Testis (tissue), 3 donors: ENCODE data around the gene AHDC1. TPM values are rescaled to one million over a fixed set of nuclear protein-coding genes. Genes with fewer than 3 reads are reported as not detected.
"Not testable (repeated sequence)": the region's sequence is repeated elsewhere in the genome, so short reads cannot be mapped to it uniquely, and the experiment has no call there.

ENCODE experiments used
- DNase-seq: peaks from one replicate; pipeline ENCODE4 v3.0.0-alpha.2; 2019
- H3K27ac ChIP-seq, 2 donors: fragments of 200-600 bp; sonication (generic); one replicate each; pipeline ENCODE4 v1.5.1; 2019
- H3K27me3 ChIP-seq: fragments of 200-600 bp; sonication (generic); one replicate; pipeline ENCODE4 v1.5.1; 2019
- H3K36me3 ChIP-seq: fragments of 200-600 bp; sonication (generic); one replicate; pipeline ENCODE4 v1.5.1; 2017; ENCODE audit warnings: low read depth; ENCODE audit errors: missing control alignments
- H3K4me1 ChIP-seq: fragments of 200-600 bp; sonication (generic); one replicate; pipeline ENCODE4 v1.5.1; 2019
- H3K4me3 ChIP-seq, 2 donors: fragments of 200-600 bp; sonication (generic); one replicate each; pipeline ENCODE4 v1.5.1; 2017 to 2019
- H3K9me3 ChIP-seq: fragments of 200-600 bp; sonication (generic); one replicate; pipeline ENCODE4 v1.5.1; 2017
- POLR2A ChIP-seq: fragments of 450-650 bp; IDR thresholded peaks from one replicate; pipeline ENCODE4 v1.6.1; 2017; ENCODE audit warnings: antibody characterized with exemption, mild to moderate bottlenecking, moderate library complexity
- WGBS, 2 donors: methylation state at CpG; one replicate each; pipeline ENCODE4 v1.1.5; 2018; 5-methylcytosine and 5-hydroxymethylcytosine counted together
- intact Hi-C: fragments of 100-400 bp; cut with DNase I; formaldehyde crosslinking; loops from one replicate; pipeline ENCODE4 v1.15.1; 2023; ENCODE audit warnings: low total_unique reads
- polyA plus RNA-seq: library from polyadenylated mRNA; stranded (reverse); fragments of 350-450 nt; fragmentation: Illumina TruSeq; extraction: RNeasy Lipid Tissue Mini Kit (QIAGEN cat#74804); gene quantifications from one replicate; pipeline ENCODE4 v1.2.3, GENCODE V29; 2014; ENCODE audit warnings: low read depth, low replicate concordance; ENCODE audit not compliant: insufficient read depth
- total RNA-seq, 2 donors: library from RNA; depleted of rRNA; stranded (reverse); fragments of >200 nt; gene quantifications; one replicate each; pipeline ENCODE4 v1.2.3, GENCODE V29; 2016
- TF ChIP-seq, protein P1 (sequence below), 3 experiments: fragments of 450-650 bp in 2 of 3; fragments of 200-600 bp in 1 of 3; sonication (generic) in 1 of 3; IDR thresholded peaks; one replicate each; pipeline ENCODE4 v1.5.1; 2016 to 2019; ENCODE audit warnings: antibody characterized with exemption in 3 of 3, mild to moderate bottlenecking in 2 of 3, moderate library complexity in 1 of 3

AHDC1 gene
- total and polyA plus RNA-seq, 3 donors from 2014 or later: 32.5 to 86.8 (median 73.7) TPM

DNA sequence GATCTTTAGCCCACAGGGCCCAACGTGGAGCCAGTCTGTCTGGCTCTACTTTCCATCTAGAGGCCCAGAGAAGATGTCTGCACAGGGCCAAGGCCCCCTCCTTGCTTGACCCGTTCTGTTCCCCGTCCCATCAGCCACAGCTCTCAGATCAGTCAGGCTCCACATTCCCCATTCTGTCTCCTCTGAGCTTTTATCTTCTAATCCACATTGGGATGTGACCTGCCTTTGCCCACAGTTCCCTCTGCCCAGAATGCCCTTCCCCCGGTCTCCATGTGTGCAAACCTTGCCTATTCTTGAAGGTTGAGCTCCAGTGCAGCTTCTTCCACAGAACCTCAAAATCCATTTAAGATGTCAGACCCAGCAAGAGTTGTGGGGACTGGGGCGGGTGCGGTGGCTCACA lies 60.7 kb downstream of the AHDC1 start:
- Histone ChIP-seq H3K36me3 (no peaks in the 10 kb centered on the region), H3K27me3 (no peaks in the 10 kb centered on the region), H3K9me3 (no peaks in the 10 kb centered on the region), H3K27ac (peak overlapping the region; percentile 88 to 90), H3K4me3 (no peak overlapping the region), H3K4me1 (peaks cover 57% of the 10 kb centered on the region)
- WGBS, 2 donors: 71 to 73% methylated on average over 6 of the region's 6 CpGs
- intact Hi-C loops: no loop called here
- no peak for DNase-seq
- no peak for TF ChIP-seq POLR2A
- TF ChIP-seq, protein P1, sequence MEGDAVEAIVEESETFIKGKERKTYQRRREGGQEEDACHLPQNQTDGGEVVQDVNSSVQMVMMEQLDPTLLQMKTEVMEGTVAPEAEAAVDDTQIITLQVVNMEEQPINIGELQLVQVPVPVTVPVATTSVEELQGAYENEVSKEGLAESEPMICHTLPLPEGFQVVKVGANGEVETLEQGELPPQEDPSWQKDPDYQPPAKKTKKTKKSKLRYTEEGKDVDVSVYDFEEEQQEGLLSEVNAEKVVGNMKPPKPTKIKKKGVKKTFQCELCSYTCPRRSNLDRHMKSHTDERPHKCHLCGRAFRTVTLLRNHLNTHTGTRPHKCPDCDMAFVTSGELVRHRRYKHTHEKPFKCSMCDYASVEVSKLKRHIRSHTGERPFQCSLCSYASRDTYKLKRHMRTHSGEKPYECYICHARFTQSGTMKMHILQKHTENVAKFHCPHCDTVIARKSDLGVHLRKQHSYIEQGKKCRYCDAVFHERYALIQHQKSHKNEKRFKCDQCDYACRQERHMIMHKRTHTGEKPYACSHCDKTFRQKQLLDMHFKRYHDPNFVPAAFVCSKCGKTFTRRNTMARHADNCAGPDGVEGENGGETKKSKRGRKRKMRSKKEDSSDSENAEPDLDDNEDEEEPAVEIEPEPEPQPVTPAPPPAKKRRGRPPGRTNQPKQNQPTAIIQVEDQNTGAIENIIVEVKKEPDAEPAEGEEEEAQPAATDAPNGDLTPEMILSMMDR (IDR thresholded peaks at IDR 0.05): no peak

DNA sequence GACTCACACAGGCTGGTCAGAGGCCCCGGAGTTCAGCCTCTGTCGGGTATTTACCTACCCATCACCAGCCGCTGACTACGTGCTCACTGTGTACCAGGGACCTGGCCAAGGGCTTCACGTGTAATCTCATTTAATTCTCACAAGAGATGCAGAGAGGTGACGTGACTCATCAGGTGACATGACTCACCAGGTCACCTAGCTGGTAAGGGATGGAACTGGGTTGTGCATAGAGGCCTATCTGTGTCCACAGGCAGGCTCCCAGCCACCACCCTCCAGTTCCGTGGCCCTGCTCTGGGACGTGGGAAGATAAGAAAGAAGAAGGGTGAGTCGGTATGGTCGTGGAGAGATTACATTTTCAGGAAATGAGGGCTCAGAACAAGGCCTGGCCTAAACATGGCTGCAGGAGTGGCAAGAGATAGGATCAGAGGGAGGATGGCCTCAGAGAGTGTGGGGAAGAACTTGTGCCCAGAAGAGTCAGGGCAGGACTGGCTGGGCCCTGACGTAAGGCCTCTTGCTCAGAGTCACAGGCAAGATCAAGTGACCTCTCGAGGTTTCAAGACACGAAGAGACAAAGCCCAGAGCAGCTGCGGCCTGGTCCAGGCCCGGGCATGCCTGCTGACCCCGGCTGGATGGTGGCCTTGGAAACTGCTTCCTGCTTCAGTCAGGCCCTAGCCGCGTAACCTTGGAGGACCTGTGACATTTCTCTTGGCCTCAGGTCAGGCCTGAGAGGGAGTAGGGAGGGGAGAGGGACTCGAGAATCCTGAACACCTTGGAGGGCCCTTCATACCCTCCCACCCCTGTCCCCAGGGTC lies 61.3 kb downstream of the AHDC1 start:
- no peaks in the 10 kb centered on the region for H3K36me3 ChIP-seq
- peak; percentile 84 for DNase-seq
- H3K4me3 ChIP-seq: no peak overlapping the region
- TF ChIP-seq POLR2A: no peak
- TF ChIP-seq, protein P1 (IDR thresholded peaks at IDR 0.05): no peak
- H3K27ac ChIP-seq: peak overlapping the region; percentile 88 to 90
- intact Hi-C loops: no loop called here
- H3K27me3 ChIP-seq: no peaks in the 10 kb centered on the region
- H3K9me3 ChIP-seq: no peaks in the 10 kb centered on the region
- peaks cover 57% of the 10 kb centered on the region for H3K4me1 ChIP-seq
- WGBS, 2 donors: 32 to 42% methylated on average over 17 to 19 of the region's 19 CpGs

DNA sequence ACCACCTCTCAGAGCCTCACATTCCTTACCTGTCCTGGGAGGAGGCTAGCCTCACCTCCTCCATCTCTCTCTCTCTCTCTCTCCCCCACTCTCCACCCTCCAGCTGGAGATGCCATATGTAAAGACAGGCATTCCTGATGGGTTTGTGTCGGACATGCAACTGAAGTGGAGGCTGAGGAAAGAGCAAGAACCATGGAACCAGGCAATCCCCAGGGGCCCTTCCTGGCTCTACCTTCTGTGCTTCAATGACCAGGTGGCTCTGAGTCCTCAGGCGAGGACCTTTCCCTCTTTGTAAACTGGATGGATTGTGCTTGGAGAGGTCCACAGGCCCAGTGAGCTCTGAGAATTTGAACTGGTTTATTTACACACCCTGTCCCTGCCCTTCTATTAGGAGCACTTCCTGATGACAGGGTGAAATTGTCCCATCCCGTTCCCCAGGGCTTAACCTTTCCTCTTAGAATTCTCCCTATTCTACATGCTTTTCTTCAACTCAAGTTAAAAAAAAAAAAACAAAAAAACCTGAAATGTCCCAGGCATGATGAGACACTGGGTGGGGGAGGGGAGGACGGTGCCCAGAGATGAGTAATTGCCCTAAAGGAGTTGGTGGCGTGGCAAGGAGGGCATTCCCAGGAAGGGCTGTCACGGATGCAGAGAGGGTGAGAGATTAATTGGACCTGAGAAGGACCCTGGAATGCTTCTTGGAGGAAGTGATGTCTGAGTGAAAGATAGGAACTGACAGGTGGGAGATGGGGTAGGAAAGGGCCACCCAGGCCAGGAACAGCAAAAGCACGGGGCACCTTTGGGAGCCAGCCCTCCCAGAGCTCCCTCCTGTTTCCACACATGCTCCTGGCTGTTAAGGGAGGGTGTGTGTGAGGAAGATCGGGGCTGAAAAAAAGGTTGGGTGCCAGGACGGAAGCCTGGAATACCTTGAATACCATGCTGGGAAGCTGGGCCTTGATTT lies 63.8 kb downstream of the AHDC1 start:
- WGBS, 2 donors: 72 to 76% methylated on average over 9 of the region's 9 CpGs
- intact Hi-C loops: no loop called here
- peak overlapping the region; percentile 39 to 88 for H3K27ac ChIP-seq
- no peak overlapping the region for H3K4me3 ChIP-seq
- H3K9me3 ChIP-seq: no peaks in the 10 kb centered on the region
- no peak for DNase-seq
- peaks cover 58% of the 10 kb centered on the region for H3K4me1 ChIP-seq
- no peaks in the 10 kb centered on the region for H3K36me3 ChIP-seq
- H3K27me3 ChIP-seq: no peaks in the 10 kb centered on the region
- TF ChIP-seq, protein P1 (IDR thresholded peaks at IDR 0.05): no peak
- no peak for TF ChIP-seq POLR2A

DNA sequence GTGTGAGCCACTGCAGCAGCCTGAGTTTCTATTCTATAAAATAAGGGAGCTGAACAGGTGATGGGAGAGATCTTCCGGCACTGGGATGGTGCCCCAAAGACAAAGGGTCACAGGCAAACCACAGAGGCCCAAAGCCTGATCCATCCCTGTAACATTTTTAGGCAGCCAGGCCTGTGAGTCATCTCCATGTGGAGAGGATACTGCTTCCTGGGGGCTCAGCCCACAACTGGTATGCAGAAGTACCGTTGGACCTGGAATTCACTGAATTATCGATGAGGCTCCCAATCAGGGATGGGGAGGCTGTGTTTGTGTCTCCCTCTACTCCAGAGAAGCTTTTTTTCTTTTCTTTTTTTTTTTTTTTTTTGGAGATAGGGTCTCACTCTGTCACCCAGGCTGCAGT lies 65.2 kb downstream of the AHDC1 start:
- intact Hi-C loops: no loop called here
- Histone ChIP-seq H3K4me3 (no peak overlapping the region), H3K4me1 (peaks cover 44% of the 10 kb centered on the region), H3K27ac (no peak overlapping the region), H3K9me3 (no peaks in the 10 kb centered on the region), H3K36me3 (no peaks in the 10 kb centered on the region), H3K27me3 (no peaks in the 10 kb centered on the region)
- 53 to 66% methylated on average over 3 of the region's 3 CpGs for WGBS, 2 donors
- TF ChIP-seq POLR2A: no peak
- TF ChIP-seq, protein P1 (IDR thresholded peaks at IDR 0.05): no peak
- DNase-seq: no peak

DNA sequence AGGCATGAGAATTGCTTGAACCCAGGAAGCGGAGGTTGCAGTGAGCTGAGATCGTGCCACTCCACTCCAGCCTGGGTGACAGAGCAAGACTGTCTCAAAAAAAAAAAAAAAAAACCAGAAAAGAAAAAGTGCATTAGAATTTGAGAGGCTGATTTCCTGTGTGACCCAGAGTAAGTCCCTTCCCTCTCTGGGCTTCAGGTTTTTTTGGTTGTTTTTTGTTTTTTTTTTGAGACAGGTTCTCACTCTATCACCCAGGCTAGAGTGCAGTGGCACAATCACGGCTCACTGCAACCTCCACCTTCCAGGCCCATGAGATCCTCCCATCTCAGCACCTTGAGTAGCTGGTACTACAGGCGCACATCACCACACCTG lies 65.7 kb downstream of the AHDC1 start:
- H3K9me3 ChIP-seq, H3K27ac ChIP-seq, H3K36me3 ChIP-seq, H3K4me3 ChIP-seq, DNase-seq, H3K27me3 ChIP-seq, intact Hi-C loops: not testable (repeated sequence)
- WGBS, 2 donors: 85 to 92% methylated on average over 4 of the region's 4 CpGs
- peaks cover 39% of the 10 kb centered on the region for H3K4me1 ChIP-seq
